D341Med (cell line): ENCODE data around the gene CD302.
"Not testable (repeated sequence)": the region's sequence is repeated elsewhere in the genome, so short reads cannot be mapped to it uniquely, and the experiment has no call there.

ENCODE experiments used
- DNase-seq: peaks from one replicate; pipeline ENCODE4 v3.0.0; 2012; ENCODE audit warnings: low spot score

CD302 gene

GRCh38 chr2:159797543-159798375, at the start of gene CD302:
Gene CD302, minus strand, starts transcription at chr2:159798208. Its CDS starts 10 bp downstream, at chr2:159798198.
- DNase-seq, result peak; percentile 82

GRCh38 chr2:159846564-159846963, 48.6 kb upstream of the CD302 start:
- DNase-seq, result no peak

- DNase-seq, result no peak
These were observed 42.6 kb upstream of the CD302 start for GRCh38 chr2:159840616-159841015.

- DNase-seq, result no peak
These were observed 34.9 kb upstream of the CD302 start for GRCh38 chr2:159832858-159833257.

- DNase-seq, result no peak
These were observed 34.0 kb upstream of the CD302 start for GRCh38 chr2:159832026-159832425.

GRCh38 chr2:159829376-159829775, 31.4 kb upstream of the CD302 start:
- DNase-seq, result no peak

- no peak for DNase-seq
These were observed 30.7 kb upstream of the CD302 start for GRCh38 chr2:159828738-159829137.

GRCh38 chr2:159822478-159822833, 24.4 kb upstream of the CD302 start:
- DNase-seq, result not testable (repeated sequence)

- DNase-seq, result not testable (repeated sequence)
These were observed 23.9 kb upstream of the CD302 start for GRCh38 chr2:159821775-159822477.

GRCh38 chr2:159818940-159819339, 20.9 kb upstream of the CD302 start:
- DNase-seq, result no peak

- no peak for DNase-seq
These were observed 19.3 kb upstream of the CD302 start for GRCh38 chr2:159817283-159817682.

- no peak for DNase-seq
These were observed 13.2 kb upstream of the CD302 start for GRCh38 chr2:159811232-159811631.

- no peak for DNase-seq
These were observed 10.0 kb upstream of the CD302 start for GRCh38 chr2:159808032-159808425.

- peak; percentile 69 for DNase-seq
These were observed 9.4 kb upstream of the CD302 start for GRCh38 chr2:159807183-159808031.

- DNase-seq, result no peak
These were observed 6.9 kb upstream of the CD302 start for GRCh38 chr2:159804941-159805340.

- DNase-seq, result no peak
These were observed 5.4 kb upstream of the CD302 start for GRCh38 chr2:159803235-159803962.

GRCh38 chr2:159802673-159803072, 4.7 kb upstream of the CD302 start:
- no peak for DNase-seq

GRCh38 chr2:159799833-159800232, 1.8 kb upstream of the CD302 start:
- no peak for DNase-seq

- DNase-seq, result peak; percentile 50
These were observed 343 bp upstream of the CD302 start for GRCh38 chr2:159798376-159798725.

GRCh38 chr2:159797225-159797542, 824 bp downstream of the CD302 start:
- DNase-seq, result no peak

- no peak for DNase-seq
These were observed 1.9 kb downstream of the CD302 start for GRCh38 chr2:159795841-159796690.
